Upper lobe of right lung (tissue), 1 donor: ENCODE results near the gene ALDH9A1. TPM values are rescaled to one million over a fixed set of nuclear protein-coding genes. Genes with fewer than 3 reads are reported as not detected.

ENCODE experiments used
- ATAC-seq: fragments of 200-7000 bp; cut with Tn5 transposase; one replicate; pipeline ENCODE4 v1.9.1; 2020; ENCODE audit warnings: mild to moderate bottlenecking, moderate library complexity
- DNase-seq: peaks from one replicate; pipeline ENCODE4 v3.0.0-alpha.2; 2020
- H3K27ac ChIP-seq: fragments of 200-600 bp; one replicate; pipeline ENCODE4 v1.8.0; 2022
- H3K27me3 ChIP-seq: fragments of 200-600 bp; one replicate; pipeline ENCODE4 v1.8.0; 2022; ENCODE audit warnings: mild to moderate bottlenecking
- H3K36me3 ChIP-seq: fragments of 200-600 bp; one replicate; pipeline ENCODE4 v1.8.0; 2022
- H3K4me1 ChIP-seq: fragments of 200-600 bp; one replicate; pipeline ENCODE4 v1.8.0; 2022
- H3K4me3 ChIP-seq: fragments of 200-600 bp; one replicate; pipeline ENCODE4 v1.8.0; 2022; ENCODE audit warnings: mild to moderate bottlenecking
- H3K9me3 ChIP-seq: fragments of 200-600 bp; one replicate; pipeline ENCODE4 v1.8.0; 2022
- intact Hi-C: fragments of 100-400 bp; cut with DNase I; formaldehyde crosslinking; loops from one replicate; pipeline ENCODE4 v1.11.0; 2022
- total RNA-seq: library from RNA; stranded (reverse); fragmentation: NEBNext Ultra II Directional; extraction: Animal tissue kit (Norgen Biotek cat#: 25700); gene quantifications from one replicate; pipeline ENCODE4 v1.2.1, GENCODE V29; 2021
- TF ChIP-seq, protein P1 (sequence below): fragments of 200-600 bp; IDR thresholded peaks from one replicate; pipeline ENCODE4 v1.8.0; 2022; ENCODE audit warnings: antibody characterized with exemption
- donor health status: DM: no; HTN: yes; CAD: no; lungs with severe emphysema.

ALDH9A1 gene
- total RNA-seq, 1 donor from 2014 or later, result 68.5 TPM

DNA sequence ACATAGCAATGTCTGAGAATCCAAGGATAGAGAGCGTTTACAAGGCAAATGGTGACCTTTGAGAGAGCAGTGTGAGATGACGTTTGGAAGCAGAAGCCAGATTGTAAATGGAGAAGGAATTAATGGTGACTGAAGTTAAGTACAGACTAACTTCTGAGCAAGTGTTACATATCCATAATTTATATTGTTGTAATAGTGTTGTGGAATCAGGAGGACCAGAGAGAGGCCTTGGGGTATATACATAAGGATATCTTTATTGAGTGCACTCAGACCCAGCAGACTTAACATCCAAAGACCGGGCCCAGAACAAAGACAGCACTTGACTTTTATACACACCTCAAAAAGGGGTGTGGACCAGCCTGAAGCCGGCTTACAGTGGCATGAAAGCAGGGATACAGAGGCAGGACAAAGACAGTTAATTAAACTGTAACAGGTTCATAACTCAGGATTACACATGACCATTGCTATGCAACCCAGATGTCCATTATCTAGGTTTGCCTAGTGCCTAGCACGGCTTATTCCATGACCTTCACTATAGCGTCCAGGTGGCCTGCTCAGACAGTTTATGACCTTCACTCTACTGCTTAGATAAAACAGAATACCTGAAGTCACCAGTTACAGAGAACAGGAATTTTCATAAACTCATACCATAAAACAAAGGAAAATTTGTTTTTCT, 70.1 kb downstream of the ALDH9A1 start:
- H3K4me3 ChIP-seq, result no peak overlapping the region
- no peaks in the 10 kb centered on the region for H3K27me3 ChIP-seq
- no peak overlapping the region for H3K27ac ChIP-seq
- H3K4me1 ChIP-seq, result peaks cover 9% of the 10 kb centered on the region
- H3K9me3 ChIP-seq, result no peaks in the 10 kb centered on the region
- TF ChIP-seq, protein P1, sequence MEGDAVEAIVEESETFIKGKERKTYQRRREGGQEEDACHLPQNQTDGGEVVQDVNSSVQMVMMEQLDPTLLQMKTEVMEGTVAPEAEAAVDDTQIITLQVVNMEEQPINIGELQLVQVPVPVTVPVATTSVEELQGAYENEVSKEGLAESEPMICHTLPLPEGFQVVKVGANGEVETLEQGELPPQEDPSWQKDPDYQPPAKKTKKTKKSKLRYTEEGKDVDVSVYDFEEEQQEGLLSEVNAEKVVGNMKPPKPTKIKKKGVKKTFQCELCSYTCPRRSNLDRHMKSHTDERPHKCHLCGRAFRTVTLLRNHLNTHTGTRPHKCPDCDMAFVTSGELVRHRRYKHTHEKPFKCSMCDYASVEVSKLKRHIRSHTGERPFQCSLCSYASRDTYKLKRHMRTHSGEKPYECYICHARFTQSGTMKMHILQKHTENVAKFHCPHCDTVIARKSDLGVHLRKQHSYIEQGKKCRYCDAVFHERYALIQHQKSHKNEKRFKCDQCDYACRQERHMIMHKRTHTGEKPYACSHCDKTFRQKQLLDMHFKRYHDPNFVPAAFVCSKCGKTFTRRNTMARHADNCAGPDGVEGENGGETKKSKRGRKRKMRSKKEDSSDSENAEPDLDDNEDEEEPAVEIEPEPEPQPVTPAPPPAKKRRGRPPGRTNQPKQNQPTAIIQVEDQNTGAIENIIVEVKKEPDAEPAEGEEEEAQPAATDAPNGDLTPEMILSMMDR, result no peak
- H3K36me3 ChIP-seq, result no peaks in the 10 kb centered on the region
- no peak for ATAC-seq
- intact Hi-C loops, result no loop called here
- no peak for DNase-seq

DNA sequence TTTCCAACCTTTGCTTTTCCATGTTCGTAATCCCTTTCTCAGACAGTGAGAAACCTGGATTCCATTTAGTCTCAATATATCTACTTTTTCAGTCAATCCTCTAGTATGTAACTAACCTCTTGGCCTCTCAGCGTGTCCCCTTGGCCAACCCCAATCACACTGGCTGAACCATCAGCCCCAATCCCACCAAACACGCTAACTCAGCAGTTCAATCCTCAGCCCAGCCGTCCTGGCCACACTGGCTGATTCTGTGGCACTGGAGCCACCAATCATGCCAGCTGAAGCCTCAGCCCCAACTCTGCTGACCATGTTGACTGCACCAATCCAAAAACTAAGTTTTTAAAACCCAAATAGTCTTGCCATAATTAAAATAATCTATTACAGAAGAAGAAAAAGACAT, 73.9 kb downstream of the ALDH9A1 start:
- H3K4me1 ChIP-seq, result no peaks in the 10 kb centered on the region
- H3K4me3 ChIP-seq, result no peak overlapping the region
- intact Hi-C loops, result no loop called here
- H3K27me3 ChIP-seq, result no peaks in the 10 kb centered on the region
- no peaks in the 10 kb centered on the region for H3K9me3 ChIP-seq
- no peaks in the 10 kb centered on the region for H3K36me3 ChIP-seq
- TF ChIP-seq, protein P1, result no peak
- DNase-seq, result no peak
- no peak overlapping the region for H3K27ac ChIP-seq
- no peak for ATAC-seq

DNA sequence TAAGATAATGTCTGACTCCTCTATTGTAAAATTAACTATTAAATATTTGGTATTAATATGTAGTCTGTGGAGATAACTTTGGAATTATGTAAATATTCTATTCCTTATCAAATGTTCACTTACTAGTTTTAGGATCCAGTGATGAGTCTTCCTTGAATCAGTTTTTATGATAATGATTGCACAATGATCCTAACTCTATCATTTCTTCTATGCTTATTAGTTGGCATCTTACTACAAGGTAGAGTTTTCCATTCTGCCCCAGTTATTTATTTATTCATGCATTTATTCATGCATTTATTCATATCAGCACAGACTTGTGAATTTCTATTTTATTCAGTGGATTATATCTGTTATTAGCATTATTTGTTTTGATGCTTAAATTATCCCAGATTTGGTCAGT, 74.7 kb downstream of the ALDH9A1 start:
- DNase-seq (no peak), ATAC-seq (no peak)
- H3K27me3 ChIP-seq, result no peaks in the 10 kb centered on the region
- H3K4me3 ChIP-seq, result no peak overlapping the region
- TF ChIP-seq, protein P1, result no peak
- intact Hi-C loops, result no loop called here
- H3K4me1 ChIP-seq, result no peaks in the 10 kb centered on the region
- no peaks in the 10 kb centered on the region for H3K36me3 ChIP-seq
- H3K9me3 ChIP-seq, result no peaks in the 10 kb centered on the region
- H3K27ac ChIP-seq, result no peak overlapping the region

DNA sequence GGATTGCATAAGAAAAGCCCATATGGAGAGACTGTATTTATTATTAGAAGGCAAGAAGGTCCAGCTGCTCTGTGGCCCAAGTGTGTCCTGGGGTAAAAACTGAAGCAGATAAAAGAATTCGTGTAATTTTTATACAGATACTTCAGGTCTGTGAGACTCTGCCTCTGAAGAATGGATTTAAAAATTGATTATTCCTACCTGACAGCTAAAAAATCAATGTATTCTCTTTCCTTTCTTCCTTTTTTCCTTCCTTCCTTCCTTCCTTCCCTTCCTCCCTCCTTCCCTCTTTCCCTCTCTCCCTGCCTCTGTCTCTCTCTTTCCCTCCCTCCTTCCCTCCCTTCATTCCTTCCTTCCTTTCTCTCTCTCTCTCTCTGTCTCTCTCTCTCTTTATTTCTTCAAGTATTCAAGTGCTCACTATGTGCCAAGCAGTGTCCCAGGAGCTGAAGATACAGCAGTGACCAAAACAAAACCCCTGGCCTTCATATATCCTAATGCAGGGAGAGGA, 78.7 kb downstream of the ALDH9A1 start:
- no peaks in the 10 kb centered on the region for H3K36me3 ChIP-seq
- H3K27me3 ChIP-seq, result no peaks in the 10 kb centered on the region
- ATAC-seq (no peak), DNase-seq (no peak)
- no peaks in the 10 kb centered on the region for H3K4me1 ChIP-seq
- intact Hi-C loops, result no loop called here
- TF ChIP-seq, protein P1, result no peak
- no peaks in the 10 kb centered on the region for H3K9me3 ChIP-seq
- no peak overlapping the region for H3K27ac ChIP-seq
- H3K4me3 ChIP-seq, result no peak overlapping the region

DNA sequence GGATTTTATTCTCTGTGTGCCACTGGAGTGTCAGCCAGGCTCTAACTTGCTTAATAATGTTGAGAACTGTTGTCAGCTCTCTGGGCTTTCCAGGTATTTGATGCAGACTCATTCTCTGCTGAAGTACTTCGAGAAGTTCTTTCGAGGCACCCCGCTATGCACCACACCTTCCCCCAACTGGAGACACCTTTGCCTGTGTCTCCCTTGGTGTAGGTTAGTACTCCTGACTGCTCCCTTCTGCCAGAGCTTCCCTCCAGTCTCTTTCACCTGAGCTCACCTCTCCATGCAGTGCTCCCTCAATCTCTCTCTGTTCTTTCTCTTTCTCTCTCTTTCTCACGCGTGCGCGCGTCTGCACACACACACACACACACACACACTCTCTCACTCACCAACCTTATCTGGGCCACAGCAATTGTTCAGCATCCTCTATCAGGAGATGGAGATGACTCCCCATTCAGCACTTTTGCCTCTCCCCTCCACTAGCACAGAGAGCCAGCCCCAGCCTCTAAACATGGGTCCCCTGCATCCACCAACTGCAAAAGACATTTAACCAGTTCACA, 81.3 kb downstream of the ALDH9A1 start:
- Histone ChIP-seq H3K4me3 (no peak overlapping the region), H3K36me3 (no peaks in the 10 kb centered on the region), H3K27ac (no peak overlapping the region), H3K27me3 (peaks cover 2% of the 10 kb centered on the region), H3K9me3 (no peaks in the 10 kb centered on the region), H3K4me1 (no peaks in the 10 kb centered on the region)
- intact Hi-C loops, result no loop called here
- TF ChIP-seq, protein P1, result no peak
- DNase-seq, result no peak
- peak; percentile 20 for ATAC-seq
